Measurements from ENCODE around the gene CEP41.

Gene CEP41, protein sequence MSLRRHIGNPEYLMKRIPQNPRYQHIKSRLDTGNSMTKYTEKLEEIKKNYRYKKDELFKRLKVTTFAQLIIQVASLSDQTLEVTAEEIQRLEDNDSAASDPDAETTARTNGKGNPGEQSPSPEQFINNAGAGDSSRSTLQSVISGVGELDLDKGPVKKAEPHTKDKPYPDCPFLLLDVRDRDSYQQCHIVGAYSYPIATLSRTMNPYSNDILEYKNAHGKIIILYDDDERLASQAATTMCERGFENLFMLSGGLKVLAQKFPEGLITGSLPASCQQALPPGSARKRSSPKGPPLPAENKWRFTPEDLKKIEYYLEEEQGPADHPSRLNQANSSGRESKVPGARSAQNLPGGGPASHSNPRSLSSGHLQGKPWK

GRCh38 chr7:130440527-130441365 is at the start of gene CEP41:
Gene CEP41 (minus strand): TSS chr7:130441016. CDS start chr7:130440966, 50 bp downstream.
- peak; percentile 76 to 78 for DNase-seq (ENCODE audit: low read depth in 2 of 2)

DNA sequence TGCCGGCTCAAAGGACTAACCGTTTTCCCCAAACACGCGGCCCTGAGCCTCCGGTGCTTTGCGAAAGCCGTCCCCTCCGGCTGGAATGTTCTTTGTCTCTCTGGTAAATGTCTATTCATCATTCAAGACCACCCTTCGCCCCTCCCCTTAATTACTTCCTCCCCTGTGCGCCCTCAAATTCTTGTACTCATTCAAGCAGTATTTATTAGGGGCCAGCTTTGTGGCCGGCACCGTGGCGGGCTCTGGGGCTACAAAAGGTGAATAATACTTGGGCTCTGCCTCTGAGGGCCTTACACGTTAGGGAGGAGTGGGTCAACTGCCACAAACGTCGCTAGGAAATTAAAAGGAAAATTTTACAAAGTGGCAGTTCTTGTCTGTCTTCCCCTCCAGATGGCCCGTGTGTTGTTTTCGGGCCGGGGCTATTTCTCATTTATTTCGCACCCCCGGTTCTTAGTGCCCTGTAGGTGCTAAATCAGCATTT is 49.5 kb upstream of the CEP41 start:
- DNase-seq (ENCODE audit: low read depth in 2 of 2), result no peak

DNA sequence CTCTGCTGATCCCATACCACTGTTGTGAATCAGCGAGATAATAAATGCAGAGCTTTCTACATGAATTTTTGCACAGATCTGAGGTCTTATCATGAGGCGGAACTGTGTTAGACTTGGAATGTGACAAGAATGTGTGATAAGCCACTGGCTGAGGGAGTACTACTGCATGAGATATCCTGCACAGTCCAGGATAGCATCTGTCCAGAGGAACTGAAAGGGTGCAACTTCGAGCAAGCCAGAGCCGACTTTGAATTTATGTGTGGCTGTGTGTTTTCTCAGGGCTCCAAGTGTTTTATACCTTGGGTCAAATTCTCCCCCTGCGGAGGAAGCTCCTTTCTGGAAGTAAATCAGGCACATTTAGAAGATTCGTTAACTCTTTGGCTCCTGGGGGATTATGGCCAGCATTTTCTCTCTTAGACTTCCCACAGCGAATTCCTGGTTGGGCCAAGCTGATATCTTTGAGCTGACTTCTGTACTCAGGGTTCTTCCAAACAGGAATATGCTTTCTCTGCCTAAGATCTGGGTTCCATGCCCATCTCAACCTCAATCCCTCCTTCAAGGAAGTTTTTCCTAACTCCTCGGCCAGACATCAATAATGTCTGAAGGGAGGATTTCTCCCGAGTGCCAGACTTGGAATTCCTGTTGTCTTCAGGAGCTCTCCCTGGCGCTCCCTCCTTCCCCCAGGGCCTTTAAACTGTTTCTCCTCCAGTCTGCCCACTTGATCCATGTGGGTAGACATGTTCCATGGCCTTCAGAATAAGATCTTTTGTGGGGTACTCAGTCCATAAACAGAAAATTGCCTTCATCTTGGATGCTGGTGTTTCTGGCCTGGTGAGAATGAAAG is 48.5 kb upstream of the CEP41 start:
- no peak for DNase-seq (ENCODE audit: low read depth in 2 of 2)

DNA sequence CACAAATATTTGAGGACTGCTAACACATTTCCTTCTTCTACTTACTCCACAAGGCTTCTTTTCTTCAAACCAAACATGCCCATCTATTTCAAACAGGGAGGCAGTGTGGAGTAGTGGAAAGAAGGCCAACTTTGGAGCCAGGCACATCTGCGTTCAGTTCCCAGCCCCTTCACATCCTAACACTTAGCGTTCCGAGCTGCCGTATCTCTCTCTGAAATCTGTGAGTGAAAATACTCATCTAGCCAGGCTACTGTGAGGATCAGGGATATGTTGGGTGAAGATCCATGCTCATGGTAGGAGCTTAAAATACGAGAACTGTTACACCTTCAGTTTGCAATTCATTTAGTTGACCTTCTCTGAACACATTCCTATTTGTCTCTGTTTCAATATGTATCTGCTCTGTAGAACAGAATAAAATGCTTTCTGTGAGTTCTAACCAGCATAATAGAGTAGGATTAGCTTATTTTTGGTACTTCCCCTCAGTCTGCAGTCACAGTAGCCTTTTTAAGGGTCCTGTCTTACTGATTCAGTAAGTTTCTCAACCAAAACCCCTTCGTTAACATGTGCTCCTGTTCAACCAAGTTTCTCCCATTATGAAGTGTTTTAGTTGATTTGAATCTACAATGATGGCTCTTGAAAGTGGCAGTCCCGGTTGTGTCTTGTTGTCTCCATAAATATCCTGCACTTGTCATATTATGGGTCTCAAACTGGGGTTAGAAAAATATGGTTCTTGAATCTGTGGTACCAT is 47.8 kb upstream of the CEP41 start:
- DNase-seq (ENCODE audit: low read depth in 2 of 2), result no peak

DNA sequence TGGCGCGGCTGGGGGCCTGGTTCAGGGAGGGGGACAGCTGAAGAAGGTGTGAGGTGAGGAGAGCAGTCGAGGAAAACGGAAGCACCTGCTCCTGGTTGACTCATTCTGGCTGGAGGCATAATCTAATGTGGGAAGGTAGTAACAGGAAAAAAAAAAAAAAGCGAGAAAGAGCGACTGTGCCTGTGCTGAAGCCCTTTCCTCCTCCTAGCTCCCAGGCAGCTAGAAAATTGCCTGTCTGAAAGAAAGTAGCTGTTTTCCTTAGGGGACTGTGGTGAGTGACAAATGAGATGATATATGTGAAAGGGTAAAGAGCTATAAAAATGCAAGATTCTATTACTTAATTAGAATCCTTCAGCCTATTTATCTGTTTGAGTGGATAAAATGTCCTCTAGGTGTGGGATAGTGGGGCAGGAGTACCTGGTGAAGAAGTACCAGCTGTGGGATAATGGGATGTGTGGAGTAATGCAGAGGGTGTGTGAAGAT is 46.2 kb upstream of the CEP41 start:
- no peak for DNase-seq (ENCODE audit: low read depth in 2 of 2)

DNA sequence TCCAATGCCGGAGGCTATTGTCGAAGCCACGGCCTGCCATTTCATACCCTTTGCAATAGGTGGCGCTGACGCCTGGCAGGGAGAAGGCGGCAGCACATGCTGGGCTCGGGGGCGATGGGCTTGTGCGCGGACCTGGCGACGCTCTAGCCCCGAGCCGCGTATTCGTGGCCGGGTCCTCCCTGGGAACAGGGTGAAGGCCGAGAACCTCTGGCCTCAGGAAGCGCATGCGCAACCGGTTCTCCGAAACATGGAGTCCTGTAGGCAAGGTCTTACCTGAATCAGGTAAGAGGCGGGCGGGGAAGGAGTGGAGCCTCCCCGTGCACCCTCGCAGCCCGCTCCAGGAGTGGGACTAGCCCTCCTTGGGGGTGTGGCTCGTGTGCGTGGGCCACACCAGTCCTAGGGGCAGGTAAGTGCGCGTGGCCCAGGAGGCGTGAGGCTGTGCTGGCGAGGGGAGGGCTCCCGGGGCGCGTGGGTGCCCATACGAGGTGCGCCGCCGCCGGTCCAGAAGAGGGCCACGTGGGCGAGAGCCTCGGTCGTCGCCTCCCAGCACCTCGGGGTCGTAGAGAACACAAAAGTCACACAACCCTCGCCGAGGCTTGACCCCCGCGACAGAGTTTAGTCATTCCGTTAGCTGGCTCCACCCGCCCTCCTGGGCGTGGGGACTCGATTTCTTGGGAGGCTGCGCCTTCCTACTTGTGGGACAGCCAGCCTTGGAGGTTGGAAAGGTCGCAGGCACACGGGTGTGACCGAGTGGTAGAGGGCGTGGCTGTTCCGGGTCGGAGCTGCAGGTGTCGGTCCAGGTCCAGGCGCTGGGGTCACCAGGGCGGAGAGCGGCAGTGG is 45.5 kb upstream of the CEP41 start:
- DNase-seq (ENCODE audit: low read depth in 2 of 2), result peak in 1 of 2 donors; percentile 23

DNA sequence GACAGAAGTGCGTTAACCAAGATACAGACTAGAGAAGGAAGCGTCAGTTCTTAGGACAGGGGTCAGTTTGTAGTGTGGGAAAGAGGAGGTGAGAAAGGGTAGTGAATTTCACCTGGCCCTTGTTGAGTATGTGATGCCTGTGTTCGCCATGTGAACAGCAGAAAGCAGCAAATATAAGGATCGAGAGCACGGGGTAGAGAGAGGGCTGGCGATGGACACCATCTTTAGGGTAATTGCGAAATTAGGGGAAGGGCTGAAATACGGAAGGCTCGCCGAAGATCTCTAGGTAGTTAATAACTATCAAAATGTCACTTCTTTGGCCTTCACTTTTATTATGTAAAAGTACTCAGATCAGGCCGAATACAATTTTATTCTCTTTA is 44.9 kb upstream of the CEP41 start:
- no peak for DNase-seq (ENCODE audit: low read depth in 2 of 2)

DNA sequence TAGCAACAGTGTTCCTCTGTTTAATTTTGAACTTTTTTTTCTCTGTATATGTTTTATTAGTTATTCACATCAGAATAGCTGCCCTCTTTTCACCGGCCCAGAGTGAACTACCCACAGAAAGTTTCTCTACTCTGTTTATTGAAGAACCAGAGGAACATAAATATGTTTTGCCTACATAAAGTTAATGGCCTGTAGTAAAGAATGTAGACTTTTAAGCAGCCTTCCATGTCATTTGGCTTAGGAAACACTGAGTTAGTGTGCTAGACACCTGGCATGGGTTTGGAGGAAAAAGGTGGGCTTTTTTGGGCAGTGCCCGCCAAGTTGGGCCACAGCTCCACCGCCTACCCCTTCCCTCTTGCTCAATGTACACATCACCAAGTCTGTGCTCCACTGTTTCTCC is 42.2 kb upstream of the CEP41 start:
- no peak for DNase-seq (ENCODE audit: low read depth in 2 of 2)

GRCh38 chr7:130481898-130482297 is 41.1 kb upstream of the CEP41 start:
- DNase-seq (ENCODE audit: low read depth in 2 of 2), result no peak

DNA sequence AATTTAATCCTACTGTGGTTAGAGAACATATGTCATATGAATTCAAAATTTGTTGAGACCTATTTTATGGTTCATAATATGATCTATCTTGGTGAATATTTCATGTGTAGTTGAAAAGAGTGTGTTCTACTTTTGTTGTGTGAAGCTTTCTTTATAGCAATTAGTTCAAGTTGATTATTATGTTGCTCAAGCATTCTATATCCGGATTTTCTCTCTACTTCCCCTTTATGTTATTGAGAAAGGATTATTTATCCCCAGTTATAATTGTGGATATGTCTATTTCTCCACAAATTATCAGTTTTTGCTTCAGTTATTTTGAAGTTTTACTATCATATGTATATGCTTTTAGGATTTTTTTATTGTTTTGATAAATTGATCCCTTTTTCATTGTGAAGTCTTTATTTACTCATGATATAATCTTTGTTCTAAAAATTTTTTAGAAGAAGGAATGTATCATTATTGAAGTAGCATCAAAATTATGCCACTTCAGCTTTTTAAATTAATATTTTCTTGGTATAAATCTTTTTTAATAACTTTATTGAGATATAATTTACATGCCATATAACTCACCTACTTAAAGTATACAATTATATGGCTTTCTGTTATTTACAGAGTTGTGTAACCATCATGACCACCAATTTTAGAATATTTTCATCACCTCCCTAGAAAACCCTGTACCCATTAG is 39.0 kb upstream of the CEP41 start:
- no peak for DNase-seq (ENCODE audit: low read depth in 2 of 2)

DNA sequence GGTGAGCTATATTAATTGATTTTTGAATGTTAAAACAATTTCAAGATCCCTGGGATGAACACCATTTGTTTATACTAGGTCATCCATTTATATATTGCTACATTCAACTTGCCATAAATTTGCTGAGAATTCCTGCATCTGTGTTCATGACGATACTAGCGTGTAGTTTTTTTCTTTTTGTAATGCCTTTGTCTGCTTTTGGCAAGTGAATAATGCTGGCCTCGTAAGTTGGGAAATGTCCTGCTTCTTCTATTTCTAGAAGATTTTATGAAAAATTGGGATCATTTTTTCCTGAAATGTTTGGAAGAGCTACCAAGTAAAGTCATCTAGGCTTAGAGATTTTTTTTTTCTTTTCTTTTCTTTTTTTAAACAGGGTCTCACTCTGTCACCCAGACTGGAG is 38.2 kb upstream of the CEP41 start:
- no peak for DNase-seq (ENCODE audit: low read depth in 2 of 2)

DNA sequence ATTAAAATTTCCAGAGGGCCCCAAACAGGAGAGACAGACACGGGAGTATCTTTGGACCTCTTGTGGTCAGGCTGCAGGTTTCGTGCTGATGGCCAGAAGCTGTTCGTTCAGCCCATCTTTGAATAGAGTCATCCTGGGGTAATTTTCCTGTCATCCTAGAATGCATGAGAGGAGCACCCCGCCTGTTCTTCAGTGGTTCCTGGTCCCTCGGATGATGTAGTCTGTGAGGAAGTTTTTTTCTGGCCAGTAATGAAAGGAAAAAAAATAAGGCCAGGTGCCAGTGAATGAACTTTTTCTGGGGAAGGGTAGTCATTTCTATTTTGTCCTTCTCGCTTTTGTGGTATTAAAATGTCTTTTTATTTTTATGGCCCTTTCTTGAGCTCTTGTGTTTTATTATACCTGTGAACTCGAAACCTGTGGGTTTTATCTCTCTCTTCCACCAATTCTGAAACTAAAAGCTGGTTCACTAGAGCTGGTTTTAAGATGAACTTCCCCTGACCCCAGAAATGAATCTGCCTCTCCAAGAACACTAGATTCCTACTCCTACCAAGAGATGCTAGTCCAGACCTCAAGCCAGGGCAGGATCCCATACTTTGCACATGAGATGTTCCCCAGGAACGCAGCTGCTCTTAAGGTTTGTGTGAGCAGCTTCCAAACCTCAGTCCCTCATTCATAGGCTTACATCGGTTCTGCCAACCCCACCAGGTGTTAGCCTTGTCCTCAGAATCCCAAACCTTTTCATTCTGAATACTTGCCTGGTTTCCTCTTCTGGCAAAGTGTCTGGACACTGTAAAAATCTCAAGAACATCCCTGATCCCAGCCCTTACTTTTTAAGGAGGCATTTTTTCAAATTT is 35.7 kb upstream of the CEP41 start:
- DNase-seq (ENCODE audit: low read depth in 2 of 2), result no peak

- no peak for DNase-seq (ENCODE audit: low read depth in 2 of 2)
Measured at GRCh38 chr7:130475776-130476175, 35.0 kb upstream of the CEP41 start.

- DNase-seq (ENCODE audit: low read depth in 2 of 2), result no peak
Measured at GRCh38 chr7:130473876-130474275, 33.1 kb upstream of the CEP41 start.

- no peak for DNase-seq (ENCODE audit: low read depth in 2 of 2)
Measured at GRCh38 chr7:130473289-130473688, 32.5 kb upstream of the CEP41 start.

- DNase-seq (ENCODE audit: low read depth in 2 of 2), result no peak
Measured at GRCh38 chr7:130471974-130472373, 31.2 kb upstream of the CEP41 start.

DNA sequence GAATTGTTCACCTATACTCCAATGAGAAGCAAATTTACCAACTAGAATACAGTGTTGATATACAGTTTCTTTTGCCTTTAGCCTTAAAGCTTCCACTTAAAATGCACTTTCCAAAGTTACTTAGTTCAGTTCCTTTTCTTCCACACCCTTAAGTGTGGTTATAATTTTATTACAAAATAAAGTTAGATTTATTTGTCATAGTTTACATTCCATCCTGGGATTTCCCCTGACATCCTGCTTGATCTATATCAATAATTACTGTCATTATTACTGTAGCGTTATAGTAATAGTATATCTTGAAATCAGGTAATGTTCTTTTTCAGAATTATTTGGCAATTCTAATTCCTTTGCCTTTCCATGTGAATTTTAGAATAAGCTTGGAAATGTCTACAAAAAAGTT is 27.8 kb upstream of the CEP41 start:
- DNase-seq (ENCODE audit: low read depth in 2 of 2), result no peak

DNA sequence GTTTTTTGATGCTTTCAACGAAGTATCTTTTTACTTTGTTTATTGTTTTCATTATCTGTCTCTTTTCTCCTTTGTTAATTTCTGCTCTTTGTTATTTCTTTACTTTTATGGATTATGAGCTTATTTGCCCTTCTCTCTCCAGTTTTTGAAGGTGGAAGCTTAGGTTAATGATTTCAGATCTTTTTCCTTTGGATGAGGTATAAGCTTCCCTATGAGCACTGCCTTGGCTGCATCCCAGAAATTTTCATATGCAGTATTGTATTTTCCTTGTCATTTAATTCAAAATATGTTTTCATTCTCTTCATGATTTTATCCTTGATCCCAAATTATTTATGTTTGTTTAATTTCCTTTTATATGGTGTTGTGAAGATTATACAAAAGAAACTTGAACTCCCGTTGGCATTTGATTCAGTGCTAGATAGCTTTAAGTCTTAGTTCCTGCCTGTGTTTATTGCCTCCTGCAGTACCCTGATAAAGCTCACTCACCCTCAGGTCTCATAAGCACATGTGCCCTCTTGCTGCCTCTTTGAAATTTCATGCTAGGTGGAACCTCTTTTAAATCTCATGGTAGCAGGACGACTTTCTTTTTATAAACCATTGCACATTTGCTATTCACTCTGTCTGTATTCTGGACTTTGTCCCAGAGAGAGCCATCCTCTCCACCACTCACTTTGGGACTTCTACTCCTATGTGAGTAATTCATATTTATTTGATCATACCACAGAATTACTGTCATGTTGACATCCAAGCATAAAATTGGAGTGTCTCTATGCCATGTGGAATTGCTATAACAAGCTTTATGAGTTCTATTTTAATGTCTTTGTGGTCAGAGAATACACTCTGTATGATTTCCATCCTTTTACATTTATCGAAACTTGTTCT is 23.0 kb upstream of the CEP41 start:
- no peak for DNase-seq (ENCODE audit: low read depth in 2 of 2)

Measured in stimulated activated CD8-positive, alpha-beta memory T cell treated with anti-CD3 and anti-CD28 coated beads, Interleukin-7, amount 100 ng/mL, for 1 hour (primary cell).